Endodermal cell (in vitro differentiated cells): ENCODE results near the gene TBC1D4. TPM values are rescaled to one million over a fixed set of nuclear protein-coding genes. Genes with fewer than 3 reads are reported as not detected.

ENCODE experiments used
- DNase-seq: peaks from one replicate; pipeline ENCODE4 v3.0.0-alpha.2; 2017
- H3K27ac ChIP-seq: 2 replicates; pipeline ENCODE4 v1.5.1; 2013; ENCODE audit warnings: mild to moderate bottlenecking, low read depth, low read length, moderate library complexity
- H3K27me3 ChIP-seq: 2 replicates; pipeline ENCODE4 v1.6.1; 2013; ENCODE audit warnings: mild to moderate bottlenecking, low read length, moderate library complexity; ENCODE audit not compliant: insufficient read depth, control insufficient read depth, poor library complexity, severe bottlenecking
- H3K36me3 ChIP-seq: 2 replicates; pipeline ENCODE4 v1.7.0; 2013; ENCODE audit warnings: mild to moderate bottlenecking, low read length, moderate library complexity; ENCODE audit not compliant: control insufficient read depth, insufficient read depth
- H3K4me1 ChIP-seq: one replicate; pipeline ENCODE4 v1.7.0; 2013; ENCODE audit warnings: low read length; ENCODE audit not compliant: control insufficient read depth, insufficient read depth
- H3K4me3 ChIP-seq: 2 replicates; pipeline ENCODE4 v1.5.1; 2013; ENCODE audit warnings: mild to moderate bottlenecking, low read length, moderate library complexity
- H3K9ac ChIP-seq: 2 replicates; pipeline ENCODE4 v1.6.1; 2013; ENCODE audit warnings: mild to moderate bottlenecking, low read length, moderate library complexity; ENCODE audit not compliant: poor library complexity, severe bottlenecking; ENCODE audit errors: extremely low read depth
- H3K9me3 ChIP-seq: 2 replicates; pipeline ENCODE4 v1.6.1; 2013; ENCODE audit warnings: mild to moderate bottlenecking, low read length, moderate library complexity; ENCODE audit not compliant: control insufficient read depth
- H3K27ac Mint-ChIP-seq: 2 replicates; pipeline ENCODE4 v1.8.0; 2020; ENCODE audit warnings: mixed read lengths
- H3K27me3 Mint-ChIP-seq: 2 replicates; pipeline ENCODE4 v1.8.0; 2021; ENCODE audit warnings: mild to moderate bottlenecking, mixed read lengths; ENCODE audit not compliant: insufficient read depth
- H3K36me3 Mint-ChIP-seq: 2 replicates; pipeline ENCODE4 v1.8.0; 2020; ENCODE audit warnings: low read depth, mixed read lengths
- H3K4me1 Mint-ChIP-seq: 2 replicates; pipeline ENCODE4 v1.8.0; 2020; ENCODE audit warnings: mixed read lengths
- H3K4me3 Mint-ChIP-seq: 2 replicates; pipeline ENCODE4 v1.8.0; 2020; ENCODE audit warnings: mild to moderate bottlenecking, moderate library complexity, mixed read lengths
- H3K9me3 Mint-ChIP-seq: 2 replicates; pipeline ENCODE4 v1.8.0; 2020; ENCODE audit warnings: mild to moderate bottlenecking, mixed read lengths
- WGBS, 2 experiments: methylation state at CpG; one replicate each; pipeline versions ENCODE4 v1.1.5 to v1.1.7; 2013; ENCODE audit warnings: missing lambda C conversion rate in 2 of 2, mixed read lengths in 1 of 2; ENCODE audit not compliant: insufficient coverage in 1 of 2, insufficient read length in 1 of 2; 5-methylcytosine and 5-hydroxymethylcytosine counted together
- total RNA-seq, 2 donors: library from RNA; stranded (reverse); fragmentation: NEBNext Ultra II Directional in 1 of 2; extraction: Animal tissue kit (Norgen Biotek cat#: 25700) in 1 of 2; gene quantifications; 2 replicates in 1 of 2; 3 replicates in 1 of 2; pipeline ENCODE4 v1.2.1, GENCODE V29; 2021
- TF ChIP-seq, protein P1 (sequence below): fragments of 200-600 bp; sonication (generic); conservative IDR thresholded peaks from 2 replicates; pipeline ENCODE4 v1.5.0; 2021; ENCODE audit warnings: antibody characterized with exemption, mild to moderate bottlenecking

TBC1D4 gene
- total RNA-seq, 2 donors from 2014 or later, result 3.2 to 4.7 TPM

GRCh38 chr13:75236774-75237173, 245.2 kb downstream of the TBC1D4 start:
- H3K27ac ChIP-seq, result no peak overlapping the region
- 93 to 95% methylated on average over 3 of the region's 3 CpGs for WGBS, 2 experiments
- Mint-ChIP-seq H3K27me3 (no peaks in the 10 kb centered on the region), H3K36me3 (no peaks in the 10 kb centered on the region), H3K9me3 (peaks cover 1% of the 10 kb centered on the region), H3K27ac (no peak overlapping the region), H3K4me1 (no peaks in the 10 kb centered on the region), H3K4me3 (no peak overlapping the region)
- H3K4me3 ChIP-seq, result no peak overlapping the region
- no peaks in the 10 kb centered on the region for H3K9me3 ChIP-seq
- no peaks in the 10 kb centered on the region for H3K27me3 ChIP-seq
- no peaks in the 10 kb centered on the region for H3K36me3 ChIP-seq
- H3K9ac ChIP-seq, result no peak overlapping the region
- no peaks in the 10 kb centered on the region for H3K4me1 ChIP-seq
- TF ChIP-seq, protein P1, sequence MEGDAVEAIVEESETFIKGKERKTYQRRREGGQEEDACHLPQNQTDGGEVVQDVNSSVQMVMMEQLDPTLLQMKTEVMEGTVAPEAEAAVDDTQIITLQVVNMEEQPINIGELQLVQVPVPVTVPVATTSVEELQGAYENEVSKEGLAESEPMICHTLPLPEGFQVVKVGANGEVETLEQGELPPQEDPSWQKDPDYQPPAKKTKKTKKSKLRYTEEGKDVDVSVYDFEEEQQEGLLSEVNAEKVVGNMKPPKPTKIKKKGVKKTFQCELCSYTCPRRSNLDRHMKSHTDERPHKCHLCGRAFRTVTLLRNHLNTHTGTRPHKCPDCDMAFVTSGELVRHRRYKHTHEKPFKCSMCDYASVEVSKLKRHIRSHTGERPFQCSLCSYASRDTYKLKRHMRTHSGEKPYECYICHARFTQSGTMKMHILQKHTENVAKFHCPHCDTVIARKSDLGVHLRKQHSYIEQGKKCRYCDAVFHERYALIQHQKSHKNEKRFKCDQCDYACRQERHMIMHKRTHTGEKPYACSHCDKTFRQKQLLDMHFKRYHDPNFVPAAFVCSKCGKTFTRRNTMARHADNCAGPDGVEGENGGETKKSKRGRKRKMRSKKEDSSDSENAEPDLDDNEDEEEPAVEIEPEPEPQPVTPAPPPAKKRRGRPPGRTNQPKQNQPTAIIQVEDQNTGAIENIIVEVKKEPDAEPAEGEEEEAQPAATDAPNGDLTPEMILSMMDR, result no peak
- DNase-seq, result no peak

Other genes with a start within 250 kb of the TBC1D4 start
- 100 to 1,000 TPM; 119 to 128 TPM for gene COMMD6, start 55.7 kb upstream of the TBC1D4 start, total RNA-seq
- 10 to 100 TPM; 27.6 to 30.6 TPM for gene UCHL3, start 67.6 kb upstream of the TBC1D4 start, total RNA-seq
- gene LMO7, start 154.2 kb upstream of the TBC1D4 start, total RNA-seq, result 10 to 100 TPM in 1 of 2 donors, 1 to 10 TPM in 1; 9.9 to 14.1 TPM